ENCODE results near the gene PLCZ1. TPM values are rescaled to one million over a fixed set of nuclear protein-coding genes. Genes with fewer than 3 reads are reported as not detected.

Gene PLCZ1
- total and polyA plus RNA-seq, 4 donors, result 0.42 TPM; not detected in 3

- H3K9me3 ChIP-seq (ENCODE audit: control insufficient read depth in 4 of 4, low read length in 3 of 4), result no peaks in the 10 kb centered on the region
- no peak for DNase-seq (ENCODE audit: low spot score)
- WGBS, result 96% methylated on average over 2 of the region's 2 CpGs
- H3K9ac ChIP-seq (ENCODE audit: low read depth in 1 of 2, low read length in 2 of 2), result no peak overlapping the region
- H3K4me1 ChIP-seq (ENCODE audit: control insufficient read depth in 4 of 4, insufficient read depth in 4 of 4, low read length in 3 of 4), result peaks cover 0 to 8% (median 2%) of the 10 kb centered on the region in 4 donors
- no peaks in the 10 kb centered on the region for H3K36me3 ChIP-seq (ENCODE audit: control insufficient read depth in 4 of 4, insufficient read depth in 3 of 4, low read depth in 1 of 4, low read length in 3 of 4)
- H3K4me3 ChIP-seq (ENCODE audit: low read depth in 1 of 3, low read length in 3 of 3), result no peak overlapping the region
- TF ChIP-seq CTCF (IDR thresholded peaks at IDR 0.05; ENCODE audit: low read depth, low read length, missing input control) (no peak), FOXA1 (IDR thresholded peaks at IDR 0.05) (no peak), FOXA2 (IDR thresholded peaks at IDR 0.05) (no peak), RXRA (IDR thresholded peaks at IDR 0.05) (no peak), TAF1 (conservative IDR thresholded peaks at IDR 0.05) (no peak), GABPA (IDR thresholded peaks at IDR 0.05 in 1 of 2, conservative IDR thresholded peaks at IDR 0.05 in 1 of 2) (no peak), NR2F2 (IDR thresholded peaks at IDR 0.05) (no peak), EGR1 (IDR thresholded peaks at IDR 0.05; ENCODE audit: low read depth in 2 of 2) (no peak), YY1 (IDR thresholded peaks at IDR 0.05) (no peak)
- TF ChIP-seq, protein P1, sequence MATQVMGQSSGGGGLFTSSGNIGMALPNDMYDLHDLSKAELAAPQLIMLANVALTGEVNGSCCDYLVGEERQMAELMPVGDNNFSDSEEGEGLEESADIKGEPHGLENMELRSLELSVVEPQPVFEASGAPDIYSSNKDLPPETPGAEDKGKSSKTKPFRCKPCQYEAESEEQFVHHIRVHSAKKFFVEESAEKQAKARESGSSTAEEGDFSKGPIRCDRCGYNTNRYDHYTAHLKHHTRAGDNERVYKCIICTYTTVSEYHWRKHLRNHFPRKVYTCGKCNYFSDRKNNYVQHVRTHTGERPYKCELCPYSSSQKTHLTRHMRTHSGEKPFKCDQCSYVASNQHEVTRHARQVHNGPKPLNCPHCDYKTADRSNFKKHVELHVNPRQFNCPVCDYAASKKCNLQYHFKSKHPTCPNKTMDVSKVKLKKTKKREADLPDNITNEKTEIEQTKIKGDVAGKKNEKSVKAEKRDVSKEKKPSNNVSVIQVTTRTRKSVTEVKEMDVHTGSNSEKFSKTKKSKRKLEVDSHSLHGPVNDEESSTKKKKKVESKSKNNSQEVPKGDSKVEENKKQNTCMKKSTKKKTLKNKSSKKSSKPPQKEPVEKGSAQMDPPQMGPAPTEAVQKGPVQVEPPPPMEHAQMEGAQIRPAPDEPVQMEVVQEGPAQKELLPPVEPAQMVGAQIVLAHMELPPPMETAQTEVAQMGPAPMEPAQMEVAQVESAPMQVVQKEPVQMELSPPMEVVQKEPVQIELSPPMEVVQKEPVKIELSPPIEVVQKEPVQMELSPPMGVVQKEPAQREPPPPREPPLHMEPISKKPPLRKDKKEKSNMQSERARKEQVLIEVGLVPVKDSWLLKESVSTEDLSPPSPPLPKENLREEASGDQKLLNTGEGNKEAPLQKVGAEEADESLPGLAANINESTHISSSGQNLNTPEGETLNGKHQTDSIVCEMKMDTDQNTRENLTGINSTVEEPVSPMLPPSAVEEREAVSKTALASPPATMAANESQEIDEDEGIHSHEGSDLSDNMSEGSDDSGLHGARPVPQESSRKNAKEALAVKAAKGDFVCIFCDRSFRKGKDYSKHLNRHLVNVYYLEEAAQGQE (IDR thresholded peaks at IDR 0.05), result no peak
- no peaks in the 10 kb centered on the region for H3K27me3 ChIP-seq (ENCODE audit: control insufficient read depth in 4 of 4, insufficient read depth in 4 of 4, low read length in 3 of 4)
- no peak overlapping the region for H3K27ac ChIP-seq (ENCODE audit: low read depth in 1 of 2, low read length in 2 of 2)
These were observed 54.3 kb downstream of the PLCZ1 start for GRCh38 chr12:18683327-18684013.

DNA sequence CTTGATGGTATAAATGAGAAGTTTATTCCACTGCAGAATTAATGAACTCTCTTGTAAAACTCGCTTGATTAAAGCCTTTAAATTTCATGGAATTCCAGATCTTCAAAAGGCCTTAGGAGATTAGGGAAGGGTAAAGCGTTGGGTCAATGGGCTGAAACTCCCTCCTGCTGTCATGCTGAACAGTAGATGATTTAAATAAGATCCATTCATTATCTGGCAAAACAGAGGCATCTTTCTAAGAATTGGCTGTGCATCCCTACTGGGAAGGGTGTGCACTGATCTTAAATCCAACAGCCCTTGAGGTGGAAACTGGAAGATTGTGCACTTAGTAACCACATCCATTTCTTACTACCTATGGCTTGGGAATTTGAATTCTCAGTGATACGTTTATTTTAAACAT is 56.0 kb downstream of the PLCZ1 start:
- no peak overlapping the region for H3K27ac ChIP-seq (ENCODE audit: low read depth in 1 of 2, low read length in 2 of 2)
- no peaks in the 10 kb centered on the region for H3K9me3 ChIP-seq (ENCODE audit: control insufficient read depth in 4 of 4, low read length in 3 of 4)
- H3K9ac ChIP-seq (ENCODE audit: low read depth in 1 of 2, low read length in 2 of 2), result no peak overlapping the region
- no peak overlapping the region for H3K4me3 ChIP-seq (ENCODE audit: low read depth in 1 of 3, low read length in 3 of 3)
- no peaks in the 10 kb centered on the region for H3K36me3 ChIP-seq (ENCODE audit: control insufficient read depth in 4 of 4, insufficient read depth in 3 of 4, low read depth in 1 of 4, low read length in 3 of 4)
- peaks cover 0 to 11% (median 2%) of the 10 kb centered on the region in 4 donors for H3K4me1 ChIP-seq (ENCODE audit: control insufficient read depth in 4 of 4, insufficient read depth in 4 of 4, low read length in 3 of 4)
- WGBS, result 85% methylated on average over 3 of the region's 3 CpGs
- TF ChIP-seq FOXA1 (IDR thresholded peaks at IDR 0.05) (no peak), CTCF (IDR thresholded peaks at IDR 0.05; ENCODE audit: low read depth, low read length, missing input control) (no peak), RXRA (IDR thresholded peaks at IDR 0.05) (no peak), YY1 (IDR thresholded peaks at IDR 0.05) (no peak), EGR1 (IDR thresholded peaks at IDR 0.05; ENCODE audit: low read depth in 2 of 2) (no peak), TAF1 (conservative IDR thresholded peaks at IDR 0.05) (no peak), ATF3 (IDR thresholded peaks at IDR 0.05) (no peak)
- TF ChIP-seq, protein P2, sequence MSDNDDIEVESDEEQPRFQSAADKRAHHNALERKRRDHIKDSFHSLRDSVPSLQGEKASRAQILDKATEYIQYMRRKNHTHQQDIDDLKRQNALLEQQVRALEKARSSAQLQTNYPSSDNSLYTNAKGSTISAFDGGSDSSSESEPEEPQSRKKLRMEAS (IDR thresholded peaks at IDR 0.05), result no peak
- no peaks in the 10 kb centered on the region for H3K27me3 ChIP-seq (ENCODE audit: control insufficient read depth in 4 of 4, insufficient read depth in 4 of 4, low read length in 3 of 4)
- no peak for DNase-seq (ENCODE audit: low spot score)
